ENCODE measurements around the gene ADGRD2. TPM values are rescaled to one million over a fixed set of nuclear protein-coding genes. Genes with fewer than 3 reads are reported as not detected.

The ADGRD2 gene
- total RNA-seq, result not detected

DNA sequence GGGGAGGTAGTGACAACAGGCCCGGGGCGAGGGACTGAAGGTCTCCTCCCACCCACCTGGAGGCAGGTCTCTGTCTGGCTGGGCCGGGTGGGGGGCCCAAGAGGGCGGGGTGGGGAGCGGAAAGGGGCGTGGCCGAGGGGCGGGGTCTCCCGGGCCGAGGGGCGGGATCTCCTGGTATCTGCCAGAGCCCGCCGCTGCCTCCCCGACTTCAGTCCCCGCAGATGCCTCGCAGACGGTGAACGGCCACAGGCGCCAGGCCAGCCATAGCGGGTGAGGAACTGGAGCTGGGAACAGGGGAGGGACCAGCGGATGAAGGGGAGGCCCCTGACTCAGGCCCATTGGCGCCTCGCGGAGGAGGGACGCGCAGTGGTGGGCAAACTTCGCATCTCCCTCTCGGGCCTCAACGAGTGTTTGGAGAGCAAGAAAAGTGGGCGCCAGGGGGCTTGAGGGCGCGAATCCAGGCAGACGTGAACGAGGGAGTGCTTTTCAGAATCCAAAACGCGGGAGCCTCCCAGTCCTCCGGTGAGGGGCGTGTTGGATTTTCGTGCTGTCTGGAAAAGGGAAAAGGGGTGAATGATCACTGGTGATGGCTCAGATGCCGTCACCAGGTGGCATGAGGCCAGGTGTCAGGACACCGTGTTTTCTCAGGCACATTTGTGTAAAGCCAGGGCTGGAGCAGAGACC is at the start of gene ADGRD2:
Gene ADGRD2, plus strand, starts transcription at position 211 of the 684 bp plus-strand sequence. CDS start 1,216 bp downstream, outside the sequence.
- Histone ChIP-seq H3K27me3 (peaks cover 0 to 51% of the 10 kb centered on the region in 2 donors), H3K36me3 (no peaks in the 10 kb centered on the region), H3K4me1 (peaks cover 0 to 24% (median 0%) of the 10 kb centered on the region in 4 donors), H3K4me3 (no peak within 1 kb of the TSS), H3K27ac (no peak within 1 kb of the TSS), H3K9me3 (no peaks in the 10 kb centered on the region)
- no peak for TF ChIP-seq POLR2A (IDR thresholded peaks at IDR 0.05)
- 3 to 12% methylated on average over 19 to 39 of the region's 41 CpGs for WGBS, 2 donors
- no peak for DNase-seq (ENCODE audit: low spot score in 2 of 2)

DNA sequence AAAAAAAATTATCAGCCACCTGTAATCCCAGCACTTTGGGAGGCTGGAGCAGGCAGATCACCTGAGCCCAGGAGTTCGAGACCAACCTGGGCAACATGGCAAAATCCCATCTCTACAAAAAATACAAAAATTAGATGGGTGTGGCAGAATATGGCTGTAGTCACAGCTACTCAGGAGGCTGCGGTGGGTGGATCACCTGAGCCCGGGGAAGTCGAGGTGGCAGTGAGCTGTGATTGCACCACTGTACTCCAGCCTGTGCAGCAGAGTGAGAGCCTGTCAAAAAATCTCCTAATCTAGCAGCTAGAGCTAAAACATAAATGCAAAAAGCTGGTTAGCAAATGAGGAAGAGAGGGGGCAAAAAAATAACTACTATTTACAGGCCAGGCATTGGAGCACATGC is 47.0 kb upstream of the ADGRD2 start:
- peaks cover 0 to 32% (median 18%) of the 10 kb centered on the region in 4 donors for H3K4me1 ChIP-seq
- 93 to 96% methylated on average over 4 of the region's 4 CpGs for WGBS, 2 donors
- H3K4me3 ChIP-seq, result no peak overlapping the region
- no peaks in the 10 kb centered on the region for H3K9me3 ChIP-seq
- no peak for DNase-seq (ENCODE audit: low spot score in 2 of 2)
- H3K27ac ChIP-seq, result no peak overlapping the region
- no peaks in the 10 kb centered on the region for H3K27me3 ChIP-seq
- TF ChIP-seq POLR2A (IDR thresholded peaks at IDR 0.05) (no peak), EP300 (IDR thresholded peaks at IDR 0.05) (no peak)
- TF ChIP-seq, protein P1, sequence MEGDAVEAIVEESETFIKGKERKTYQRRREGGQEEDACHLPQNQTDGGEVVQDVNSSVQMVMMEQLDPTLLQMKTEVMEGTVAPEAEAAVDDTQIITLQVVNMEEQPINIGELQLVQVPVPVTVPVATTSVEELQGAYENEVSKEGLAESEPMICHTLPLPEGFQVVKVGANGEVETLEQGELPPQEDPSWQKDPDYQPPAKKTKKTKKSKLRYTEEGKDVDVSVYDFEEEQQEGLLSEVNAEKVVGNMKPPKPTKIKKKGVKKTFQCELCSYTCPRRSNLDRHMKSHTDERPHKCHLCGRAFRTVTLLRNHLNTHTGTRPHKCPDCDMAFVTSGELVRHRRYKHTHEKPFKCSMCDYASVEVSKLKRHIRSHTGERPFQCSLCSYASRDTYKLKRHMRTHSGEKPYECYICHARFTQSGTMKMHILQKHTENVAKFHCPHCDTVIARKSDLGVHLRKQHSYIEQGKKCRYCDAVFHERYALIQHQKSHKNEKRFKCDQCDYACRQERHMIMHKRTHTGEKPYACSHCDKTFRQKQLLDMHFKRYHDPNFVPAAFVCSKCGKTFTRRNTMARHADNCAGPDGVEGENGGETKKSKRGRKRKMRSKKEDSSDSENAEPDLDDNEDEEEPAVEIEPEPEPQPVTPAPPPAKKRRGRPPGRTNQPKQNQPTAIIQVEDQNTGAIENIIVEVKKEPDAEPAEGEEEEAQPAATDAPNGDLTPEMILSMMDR (IDR thresholded peaks at IDR 0.05), result no peak
- H3K36me3 ChIP-seq, result peaks cover 0 to 72% (median 0%) of the 10 kb centered on the region in 3 donors

- WGBS, 2 donors, result 94 to 96% methylated on average over 3 of the region's 3 CpGs
- Histone ChIP-seq H3K4me3 (no peak overlapping the region), H3K36me3 (peaks cover 0 to 96% (median 23%) of the 10 kb centered on the region in 3 donors)
Observed at GRCh38 chr9:124409410-124409809, 40.8 kb upstream of the ADGRD2 start.

GRCh38 chr9:124410321-124410913 is 39.8 kb upstream of the ADGRD2 start:
- Histone ChIP-seq H3K4me1 (peaks cover 0 to 22% (median 4%) of the 10 kb centered on the region in 4 donors), H3K27me3 (no peaks in the 10 kb centered on the region), H3K4me3 (no peak overlapping the region), H3K9me3 (no peaks in the 10 kb centered on the region), H3K36me3 (peaks cover 0 to 86% (median 23%) of the 10 kb centered on the region in 3 donors), H3K27ac (no peak overlapping the region)
- 65 to 70% methylated on average over 3 of the region's 3 CpGs for WGBS, 2 donors
- TF ChIP-seq, protein P1 (IDR thresholded peaks at IDR 0.05), result peak in 2 of 5 experiments; percentile 6 to 7
- TF ChIP-seq POLR2A (IDR thresholded peaks at IDR 0.05), result no peak
- no peak for TF ChIP-seq EP300 (IDR thresholded peaks at IDR 0.05)
- no peak for DNase-seq (ENCODE audit: low spot score in 2 of 2)

More at GRCh38 chr9:124409410-124409809, 40.8 kb upstream of the ADGRD2 start:
- no peak for DNase-seq (ENCODE audit: low spot score in 2 of 2)
- TF ChIP-seq POLR2A (IDR thresholded peaks at IDR 0.05) (no peak), EP300 (IDR thresholded peaks at IDR 0.05) (no peak)
- TF ChIP-seq, protein P1 (IDR thresholded peaks at IDR 0.05), result no peak
- H3K27me3 ChIP-seq, result no peaks in the 10 kb centered on the region
- no peaks in the 10 kb centered on the region for H3K9me3 ChIP-seq
- peaks cover 0 to 16% (median 3%) of the 10 kb centered on the region in 4 donors for H3K4me1 ChIP-seq
- no peak overlapping the region for H3K27ac ChIP-seq

- Histone ChIP-seq H3K36me3 (peaks cover 0 to 73% (median 23%) of the 10 kb centered on the region in 3 donors), H3K4me1 (peaks cover 0 to 22% (median 4%) of the 10 kb centered on the region in 4 donors), H3K4me3 (no peak overlapping the region), H3K27ac (no peak overlapping the region), H3K27me3 (no peaks in the 10 kb centered on the region), H3K9me3 (no peaks in the 10 kb centered on the region)
- TF ChIP-seq POLR2A (IDR thresholded peaks at IDR 0.05), result no peak
- DNase-seq (ENCODE audit: low spot score in 2 of 2), result no peak
- 76 to 80% methylated on average over 5 of the region's 5 CpGs for WGBS, 2 donors
Observed at GRCh38 chr9:124411514-124412227, 38.6 kb upstream of the ADGRD2 start.

All from tibial nerve (tissue), 4 donors.